SK-N-SH (cell line): ENCODE measurements around the gene PHYKPL. TPM values are rescaled to one million over a fixed set of nuclear protein-coding genes. Genes with fewer than 3 reads are reported as not detected.

Experiments
- CTCF ChIA-PET: fragments of 300-600, 350-600 bp; formaldehyde crosslinking; extraction: SDS; loops from one replicate; lab custom pipeline; 2021; lab: Yijun Ruan, JAX
- POLR2A ChIA-PET: fragments of 350-600 bp; sonication (Branson Sonifier 250); formaldehyde crosslinking; extraction: SDS; loops from one replicate; lab custom pipeline; 2020; ENCODE audit warnings: antibody characterized with exemption, inconsistent platforms; lab: Yijun Ruan, JAX
- DNase-seq: peaks from one replicate; pipeline ENCODE4 v3.0.0; 2012
- H2AFZ ChIP-seq: fragments of 200-600 bp; sonication (generic); 2 replicates; pipeline ENCODE4 v1.8.1; 2016; ENCODE audit warnings: antibody characterized with exemption, mild to moderate bottlenecking, low read depth
- H3F3A ChIP-seq: fragments of 200-600 bp; sonication (generic); replicated peaks from 2 replicates; pipeline ENCODE3; 2016; ENCODE audit warnings: antibody characterized with exemption, mild to moderate bottlenecking; ENCODE audit not compliant: insufficient read depth
- H3K27ac ChIP-seq, 2 experiments: fragments of 200-500 bp in 1 of 2; fragments of 200-600 bp in 1 of 2; sonication (Bioruptor generic) in 1 of 2; sonication (generic), shearing (Covaris generic) in 1 of 2; 2 replicates each; pipeline versions ENCODE4 v1.5.1 to v1.6.1; 2014 to 2016; ENCODE audit warnings: low read depth in 2 of 2, inconsistent platforms in 1 of 2, low read length in 1 of 2, mild to moderate bottlenecking in 1 of 2, mixed read lengths in 1 of 2
- H3K27me3 ChIP-seq: fragments of 200-600 bp; sonication (generic), shearing (Covaris generic); 2 replicates; pipeline ENCODE4 v1.6.1; 2016; ENCODE audit warnings: mixed run types; ENCODE audit not compliant: insufficient read depth
- H3K36me3 ChIP-seq, 2 experiments: fragments of 200-500 bp in 1 of 2; fragments of 200-600 bp in 1 of 2; sonication (Bioruptor generic) in 1 of 2; sonication (generic) in 1 of 2; replicated peaks in 1 of 2; 2 replicates each; pipeline versions ENCODE3 to v1.5.1; 2014 to 2016; ENCODE audit warnings: low read length in 1 of 2, mild to moderate bottlenecking in 1 of 2; ENCODE audit not compliant: insufficient read depth in 2 of 2, control insufficient read depth in 1 of 2
- H3K4me1 ChIP-seq, 2 experiments: fragments of 200-500 bp in 1 of 2; fragments of 200-600 bp in 1 of 2; sonication (Bioruptor generic) in 1 of 2; sonication (generic), shearing (Covaris generic) in 1 of 2; 2 replicates each; pipeline versions ENCODE4 v1.5.1 to v1.6.1; 2014 to 2016; ENCODE audit warnings: low read depth in 1 of 2, low read length in 1 of 2, mixed run types in 1 of 2; ENCODE audit not compliant: insufficient read depth in 2 of 2, control insufficient read depth in 1 of 2
- H3K4me2 ChIP-seq: fragments of 200-600 bp; sonication (generic), shearing (Covaris generic); 2 replicates; pipeline ENCODE4 v1.6.1; 2017; ENCODE audit warnings: mixed run types
- H3K4me3 ChIP-seq, 2 experiments: fragments of 200-500 bp in 1 of 2; fragments of 200-600 bp in 1 of 2; sonication (Bioruptor generic) in 1 of 2; sonication (generic), shearing (Covaris generic) in 1 of 2; 2 replicates each; pipeline versions ENCODE4 v1.5.1 to v1.8.1; 2014 to 2016; ENCODE audit warnings: low read depth in 2 of 2, inconsistent platforms in 1 of 2, low read length in 1 of 2, mild to moderate bottlenecking in 1 of 2, mixed read lengths in 1 of 2, moderate library complexity in 1 of 2
- H3K79me2 ChIP-seq: fragments of 200-600 bp; sonication (generic); 2 replicates; pipeline ENCODE4 v1.8.1; 2017; ENCODE audit warnings: mild to moderate bottlenecking; ENCODE audit not compliant: insufficient read depth
- H3K9ac ChIP-seq: fragments of 200-600 bp; sonication (generic); 2 replicates; pipeline ENCODE4 v1.6.1; 2017; ENCODE audit warnings: mixed run types
- H3K9me2 ChIP-seq: fragments of 200-600 bp; sonication (generic); 2 replicates; pipeline ENCODE4 v1.6.1; 2017; ENCODE audit warnings: mixed run types
- H3K9me3 ChIP-seq: fragments of 200-600 bp; sonication (generic); 2 replicates; pipeline ENCODE4 v1.6.1; 2017; ENCODE audit warnings: mixed run types, mild to moderate bottlenecking, moderate library complexity
- H4K20me1 ChIP-seq: fragments of 200-600 bp; sonication (generic); 2 replicates; pipeline ENCODE4 v1.6.1; 2017; ENCODE audit warnings: mild to moderate bottlenecking, mixed run types; ENCODE audit not compliant: insufficient read depth
- ELF1 ChIP-seq: IDR thresholded peaks from 2 replicates; pipeline ENCODE4 v1.4.0; 2012
- EP300 ChIP-seq, 2 experiments: IDR thresholded peaks; 2 replicates each; pipeline versions ENCODE4 v1.4.0 to v1.6.1; 2012; ENCODE audit warnings: borderline replicate concordance in 1 of 2, low read depth in 1 of 2, low read length in 1 of 2
- FOXJ3 ChIP-seq: sonication (generic); formaldehyde crosslinking; IDR thresholded peaks from 2 replicates; pipeline ENCODE4 v1.5.1; 2020; ENCODE audit warnings: mild to moderate bottlenecking, missing genetic modification reagents
- FOXM1 ChIP-seq: IDR thresholded peaks from 2 replicates; pipeline ENCODE4 v1.4.0; 2012; ENCODE audit warnings: low read depth, mild to moderate bottlenecking
- GATA2 ChIP-seq: sonication (generic); formaldehyde crosslinking; IDR thresholded peaks from 2 replicates; pipeline ENCODE4 v1.5.0; 2020; ENCODE audit warnings: mild to moderate bottlenecking, missing genetic modification reagents
- JUND ChIP-seq: IDR thresholded peaks from 2 replicates; pipeline ENCODE4 v1.4.0; 2012
- MXI1 ChIP-seq: IDR thresholded peaks from 2 replicates; pipeline ENCODE4 v1.6.1; 2012; ENCODE audit warnings: mild to moderate bottlenecking, low read depth, low read length, improper control_type of control experiment
- NRF1 ChIP-seq: IDR thresholded peaks from 2 replicates; pipeline ENCODE4 v1.6.1; 2012; ENCODE audit warnings: low read depth, mild to moderate bottlenecking, low read length
- RFX5 ChIP-seq: IDR thresholded peaks from 2 replicates; pipeline ENCODE4 v1.6.1; 2012; ENCODE audit warnings: mild to moderate bottlenecking, improper control_type of control experiment, low read length
- SMC3 ChIP-seq: IDR thresholded peaks from 2 replicates; pipeline ENCODE4 v1.6.1; 2012; ENCODE audit warnings: low read depth, low read length, improper control_type of control experiment
- TAF1 ChIP-seq: IDR thresholded peaks from 2 replicates; pipeline ENCODE4 v1.6.1; 2012; ENCODE audit warnings: low read depth, mild to moderate bottlenecking, low read length, moderate library complexity, borderline replicate concordance
- TCF12 ChIP-seq: IDR thresholded peaks from 2 replicates; pipeline ENCODE4 v1.4.0; 2012
- WGBS: methylation state at CpG from one replicate; pipeline ENCODE4 v1.1.6; 2017; ENCODE audit warnings: low lambda C conversion rate; 5-methylcytosine and 5-hydroxymethylcytosine counted together
- polyA plus RNA-seq, 3 experiments: library from polyadenylated mRNA; depleted of rRNA; stranded (reverse); fragments of >200 nt; gene quantifications; 2 replicates each; pipeline ENCODE4 v1.2.3, GENCODE V29; 2012
- TF ChIP-seq, protein P1 (sequence below): IDR thresholded peaks from 2 replicates; pipeline ENCODE4; 2012
- TF ChIP-seq, protein P2 (sequence below): IDR thresholded peaks from 2 replicates; pipeline ENCODE4 v1.4.0; 2012; ENCODE audit warnings: low read depth, borderline replicate concordance
- TF ChIP-seq, protein P3 (sequence below): fragments of 150-350 bp; IDR thresholded peaks from 2 replicates; pipeline ENCODE4 v1.6.1; 2016; ENCODE audit warnings: mild to moderate bottlenecking, low read depth, low read length
- TF ChIP-seq, protein P4 (sequence below): fragments of 150-350 bp; IDR thresholded peaks from 2 replicates; pipeline ENCODE4 v1.6.1; 2017; ENCODE audit warnings: antibody characterized with exemption, low read length, low read depth, borderline replicate concordance

PHYKPL gene
- polyA plus RNA-seq, 1 of the 3 experiments (the other 2 are of a cell fraction) = 46.8 TPM

DNA sequence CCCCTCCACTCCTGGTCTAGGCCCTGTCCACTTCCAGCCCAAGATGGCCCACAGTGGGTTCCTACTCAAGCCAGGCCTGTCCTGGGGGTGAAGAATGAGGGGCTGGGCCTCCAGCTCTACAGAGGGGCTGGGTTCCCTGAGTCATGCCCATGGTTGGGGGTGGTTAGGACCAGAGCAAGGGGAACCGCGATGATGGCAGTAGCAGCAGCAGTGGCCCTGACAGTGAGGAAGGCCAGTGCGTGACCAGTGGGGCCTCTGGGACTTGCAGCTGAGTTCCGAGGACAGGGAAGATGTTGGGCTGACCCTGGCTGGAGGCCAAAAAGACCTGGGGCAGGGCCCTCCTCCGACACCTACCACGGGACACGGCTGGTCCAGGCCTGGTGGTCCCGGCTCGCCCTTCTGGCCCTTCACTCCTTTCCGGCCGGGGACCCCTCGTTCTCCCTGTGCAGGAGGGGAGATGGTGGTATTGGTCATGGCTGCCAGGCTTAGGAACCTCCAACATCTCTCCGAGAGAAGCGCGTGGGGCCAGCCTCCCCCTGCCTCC, 9.2 kb upstream of the PHYKPL start (continued):
- TF ChIP-seq RFX5 (no peak), NRF1 (no peak), MXI1 (no peak), ELF1 (no peak), FOXJ3 (CRISPR knock-in tag) (no peak)
- TF ChIP-seq, all 33 proteins: peak for 0

DNA sequence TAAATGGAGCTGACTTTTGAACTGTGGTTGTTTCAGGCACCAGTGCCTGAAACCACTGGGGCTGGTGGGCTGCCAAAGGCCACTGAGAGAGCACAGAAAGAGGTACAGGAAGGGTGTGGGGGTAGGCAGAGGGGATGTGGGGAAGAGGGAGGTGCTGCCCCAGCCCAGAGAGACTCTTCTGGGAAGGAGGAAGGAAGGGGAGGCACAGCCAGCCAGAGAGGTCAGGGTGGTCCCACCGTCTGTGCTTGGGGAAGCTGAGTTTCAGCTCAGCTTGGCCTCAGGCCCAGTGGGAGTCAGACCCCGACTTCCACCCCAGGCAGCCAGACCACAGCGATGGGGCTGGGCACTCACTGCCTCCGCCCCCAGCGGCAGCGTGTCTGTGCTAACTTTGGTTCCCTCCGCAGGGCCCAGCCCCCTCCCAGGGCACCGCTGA, 8.6 kb upstream of the PHYKPL start:
- H3K4me2 ChIP-seq = no peak overlapping the region
- no peaks in the 10 kb centered on the region for H3K27me3 ChIP-seq
- WGBS = 79% methylated on average over 4 of the region's 8 CpGs

DNA sequence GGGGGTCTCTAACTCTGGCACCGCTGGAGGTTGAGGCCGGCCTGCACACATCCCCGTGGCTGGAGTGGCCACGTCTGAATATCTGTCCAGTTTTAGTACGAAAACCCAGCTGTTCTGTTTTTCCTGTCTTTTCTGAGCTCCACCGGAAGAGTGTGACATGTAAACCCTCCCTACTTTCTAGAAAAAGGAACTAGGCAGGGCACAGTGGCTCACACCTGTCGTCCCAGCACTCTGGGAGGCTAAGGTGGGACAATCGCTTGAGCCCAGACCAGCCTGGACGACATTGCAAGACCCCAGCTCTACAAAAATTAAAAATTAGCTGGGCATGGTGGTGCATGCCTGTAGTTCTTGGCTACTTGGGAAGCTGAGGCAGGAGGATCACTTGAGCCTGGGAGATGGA, 8.2 kb upstream of the PHYKPL start:
- Histone ChIP-seq H3K9me2 (no peaks in the 10 kb centered on the region), H3K4me3 (no peak overlapping the region), H3K79me2 (no peaks in the 10 kb centered on the region), H3K4me2 (no peak overlapping the region), H3K4me1 (peaks cover 0 to 29% of the 10 kb centered on the region in 2 experiments; a peak in 1 of 4 replicates), H4K20me1 (no peaks in the 10 kb centered on the region), H2AFZ (no peak overlapping the region), H3K27ac (no peak overlapping the region), H3K9me3 (no peaks in the 10 kb centered on the region), H3K27me3 (no peaks in the 10 kb centered on the region), H3K9ac (no peak overlapping the region), H3K36me3 (no peaks in the 10 kb centered on the region), H3F3A (no peaks in the 10 kb centered on the region)
- CTCF ChIA-PET = interaction anchor here (12.2 kb wide), 1 partner anchor 351 kb away, joined by 147 read pairs; the partner anchor contains the start of gene COL23A1
- POLR2A ChIA-PET = interaction anchor here (1.5 kb wide), 1 partner anchor 9 kb away, joined by 3 read pairs; no protein-coding TSS in a partner anchor
- WGBS = 61% methylated on average over 9 of the region's 9 CpGs
- no peak for DNase-seq
- TF ChIP-seq TCF12 (no peak), SMC3 (no peak), JUND (no peak), EP300 (IDR thresholded peaks at IDR 0.05; ENCODE audit: borderline replicate concordance in 1 of 2, low read depth in 1 of 2, low read length in 1 of 2) (no peak), FOXM1 (no peak)
- TF ChIP-seq, protein P1, sequence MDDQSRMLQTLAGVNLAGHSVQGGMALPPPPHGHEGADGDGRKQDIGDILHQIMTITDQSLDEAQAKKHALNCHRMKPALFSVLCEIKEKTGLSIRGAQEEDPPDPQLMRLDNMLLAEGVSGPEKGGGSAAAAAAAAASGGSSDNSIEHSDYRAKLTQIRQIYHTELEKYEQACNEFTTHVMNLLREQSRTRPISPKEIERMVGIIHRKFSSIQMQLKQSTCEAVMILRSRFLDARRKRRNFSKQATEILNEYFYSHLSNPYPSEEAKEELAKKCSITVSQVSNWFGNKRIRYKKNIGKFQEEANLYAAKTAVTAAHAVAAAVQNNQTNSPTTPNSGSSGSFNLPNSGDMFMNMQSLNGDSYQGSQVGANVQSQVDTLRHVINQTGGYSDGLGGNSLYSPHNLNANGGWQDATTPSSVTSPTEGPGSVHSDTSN = no peak
- TF ChIP-seq, protein P2, sequence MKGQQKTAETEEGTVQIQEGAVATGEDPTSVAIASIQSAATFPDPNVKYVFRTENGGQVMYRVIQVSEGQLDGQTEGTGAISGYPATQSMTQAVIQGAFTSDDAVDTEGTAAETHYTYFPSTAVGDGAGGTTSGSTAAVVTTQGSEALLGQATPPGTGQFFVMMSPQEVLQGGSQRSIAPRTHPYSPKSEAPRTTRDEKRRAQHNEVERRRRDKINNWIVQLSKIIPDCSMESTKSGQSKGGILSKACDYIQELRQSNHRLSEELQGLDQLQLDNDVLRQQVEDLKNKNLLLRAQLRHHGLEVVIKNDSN = no peak

More for the DNA sequence above, 8.6 kb upstream of the PHYKPL start:
- POLR2A ChIA-PET = interaction anchor here (1.5 kb wide), 1 partner anchor 9 kb away, joined by 3 read pairs; no protein-coding TSS in a partner anchor
- CTCF ChIA-PET = interaction anchor here (12.2 kb wide), 1 partner anchor 351 kb away, joined by 147 read pairs; the partner anchor contains the start of gene COL23A1
- Histone ChIP-seq H3K79me2 (no peaks in the 10 kb centered on the region), H4K20me1 (no peaks in the 10 kb centered on the region), H3K9ac (no peak overlapping the region), H3K9me3 (no peaks in the 10 kb centered on the region), H3K4me3 (no peak overlapping the region), H2AFZ (no peak overlapping the region), H3F3A (no peaks in the 10 kb centered on the region), H3K4me1 (peaks cover 0 to 29% of the 10 kb centered on the region in 2 experiments; a peak in 1 of 4 replicates), H3K9me2 (no peaks in the 10 kb centered on the region), H3K27ac (no peak overlapping the region), H3K36me3 (no peaks in the 10 kb centered on the region)
- no peak for TF ChIP-seq GATA2 (CRISPR knock-in tag)
- TF ChIP-seq, protein P3, sequence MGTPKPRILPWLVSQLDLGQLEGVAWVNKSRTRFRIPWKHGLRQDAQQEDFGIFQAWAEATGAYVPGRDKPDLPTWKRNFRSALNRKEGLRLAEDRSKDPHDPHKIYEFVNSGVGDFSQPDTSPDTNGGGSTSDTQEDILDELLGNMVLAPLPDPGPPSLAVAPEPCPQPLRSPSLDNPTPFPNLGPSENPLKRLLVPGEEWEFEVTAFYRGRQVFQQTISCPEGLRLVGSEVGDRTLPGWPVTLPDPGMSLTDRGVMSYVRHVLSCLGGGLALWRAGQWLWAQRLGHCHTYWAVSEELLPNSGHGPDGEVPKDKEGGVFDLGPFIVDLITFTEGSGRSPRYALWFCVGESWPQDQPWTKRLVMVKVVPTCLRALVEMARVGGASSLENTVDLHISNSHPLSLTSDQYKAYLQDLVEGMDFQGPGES = no peak
- no peak for TF ChIP-seq TAF1
- no peak for TF ChIP-seq NRF1
- TF ChIP-seq, protein P4, sequence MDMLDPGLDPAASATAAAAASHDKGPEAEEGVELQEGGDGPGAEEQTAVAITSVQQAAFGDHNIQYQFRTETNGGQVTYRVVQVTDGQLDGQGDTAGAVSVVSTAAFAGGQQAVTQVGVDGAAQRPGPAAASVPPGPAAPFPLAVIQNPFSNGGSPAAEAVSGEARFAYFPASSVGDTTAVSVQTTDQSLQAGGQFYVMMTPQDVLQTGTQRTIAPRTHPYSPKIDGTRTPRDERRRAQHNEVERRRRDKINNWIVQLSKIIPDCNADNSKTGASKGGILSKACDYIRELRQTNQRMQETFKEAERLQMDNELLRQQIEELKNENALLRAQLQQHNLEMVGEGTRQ = no peak
- no peak for TF ChIP-seq TCF12
- DNase-seq = no peak
